Lower lobe of right lung (tissue), 2 donors: ENCODE results near the gene ZNF490. TPM values are rescaled to one million over a fixed set of nuclear protein-coding genes. Genes with fewer than 3 reads are reported as not detected.
"Not testable (repeated sequence)": the region's sequence is repeated elsewhere in the genome, so short reads cannot be mapped to it uniquely, and the experiment has no call there.

ENCODE experiments used
- ATAC-seq, 2 donors: fragments of 200-7000 bp; cut with Tn5 transposase; one replicate each; pipeline ENCODE4 v1.9.1; 2020 to 2022; ENCODE audit warnings: mild to moderate bottlenecking in 2 of 2, moderate library complexity in 2 of 2
- DNase-seq: peaks from one replicate; pipeline ENCODE4 v3.0.0-alpha.2; 2020
- H3K27ac ChIP-seq: fragments of 200-600 bp; one replicate; pipeline ENCODE4 v1.8.0; 2022
- H3K27me3 ChIP-seq: fragments of 200-600 bp; one replicate; pipeline ENCODE4 v1.8.0; 2022; ENCODE audit warnings: low read depth
- H3K36me3 ChIP-seq: fragments of 200-600 bp; one replicate; pipeline ENCODE4 v1.8.0; 2022; ENCODE audit warnings: mild to moderate bottlenecking
- H3K4me1 ChIP-seq: fragments of 200-600 bp; one replicate; pipeline ENCODE4 v1.8.0; 2022
- H3K4me3 ChIP-seq: fragments of 200-600 bp; one replicate; pipeline ENCODE4 v1.8.0; 2022; ENCODE audit warnings: mild to moderate bottlenecking
- H3K9me3 ChIP-seq: fragments of 200-600 bp; one replicate; pipeline ENCODE4 v1.8.0; 2022
- intact Hi-C: fragments of 100-400 bp; cut with DNase I; formaldehyde crosslinking; loops from one replicate; pipeline ENCODE4 v1.11.0; 2022
- total RNA-seq: library from RNA; stranded (reverse); fragmentation: NEBNext Ultra II Directional; extraction: Animal tissue kit (Norgen Biotek cat#: 25700); gene quantifications from one replicate; pipeline ENCODE4 v1.2.1, GENCODE V29; 2021
- TF ChIP-seq, protein P1 (sequence below): fragments of 200-600 bp; IDR thresholded peaks from one replicate; pipeline ENCODE4 v1.8.0; 2022; ENCODE audit warnings: antibody characterized with exemption, mild to moderate bottlenecking
- donor health status: DM: no; HTN: yes; CAD: no; lungs with severe emphysema.

The ZNF490 gene
- total RNA-seq, 1 donor from 2014 or later = 10.3 TPM

DNA sequence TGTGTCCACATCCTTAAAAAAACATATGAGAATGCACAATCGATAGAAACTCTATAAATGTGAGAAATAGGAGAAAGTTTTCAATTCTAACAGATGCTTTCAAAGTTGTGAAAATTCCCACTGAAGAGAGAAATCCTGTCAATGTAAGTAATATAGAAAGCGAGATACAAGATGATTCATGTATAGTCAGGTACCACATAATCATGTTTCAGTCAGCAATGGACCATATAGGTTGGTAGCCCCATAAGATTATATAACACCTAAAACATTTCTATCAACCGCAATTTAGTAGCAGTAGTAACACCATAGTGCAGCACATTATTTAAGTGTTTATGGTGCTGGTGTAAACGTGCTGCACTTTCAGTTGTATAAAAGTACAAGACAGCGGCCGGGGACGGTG, 18.6 kb upstream of the ZNF490 start:
- H3K27ac ChIP-seq = no peak overlapping the region
- H3K4me3 ChIP-seq = no peak overlapping the region
- DNase-seq = no peak
- no peaks in the 10 kb centered on the region for H3K27me3 ChIP-seq
- H3K4me1 ChIP-seq = no peaks in the 10 kb centered on the region
- intact Hi-C loops = no loop called here
- H3K36me3 ChIP-seq = peaks cover 70% of the 10 kb centered on the region
- TF ChIP-seq, protein P1, sequence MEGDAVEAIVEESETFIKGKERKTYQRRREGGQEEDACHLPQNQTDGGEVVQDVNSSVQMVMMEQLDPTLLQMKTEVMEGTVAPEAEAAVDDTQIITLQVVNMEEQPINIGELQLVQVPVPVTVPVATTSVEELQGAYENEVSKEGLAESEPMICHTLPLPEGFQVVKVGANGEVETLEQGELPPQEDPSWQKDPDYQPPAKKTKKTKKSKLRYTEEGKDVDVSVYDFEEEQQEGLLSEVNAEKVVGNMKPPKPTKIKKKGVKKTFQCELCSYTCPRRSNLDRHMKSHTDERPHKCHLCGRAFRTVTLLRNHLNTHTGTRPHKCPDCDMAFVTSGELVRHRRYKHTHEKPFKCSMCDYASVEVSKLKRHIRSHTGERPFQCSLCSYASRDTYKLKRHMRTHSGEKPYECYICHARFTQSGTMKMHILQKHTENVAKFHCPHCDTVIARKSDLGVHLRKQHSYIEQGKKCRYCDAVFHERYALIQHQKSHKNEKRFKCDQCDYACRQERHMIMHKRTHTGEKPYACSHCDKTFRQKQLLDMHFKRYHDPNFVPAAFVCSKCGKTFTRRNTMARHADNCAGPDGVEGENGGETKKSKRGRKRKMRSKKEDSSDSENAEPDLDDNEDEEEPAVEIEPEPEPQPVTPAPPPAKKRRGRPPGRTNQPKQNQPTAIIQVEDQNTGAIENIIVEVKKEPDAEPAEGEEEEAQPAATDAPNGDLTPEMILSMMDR = no peak
- peaks cover 26% of the 10 kb centered on the region for H3K9me3 ChIP-seq
- ATAC-seq = no peak

DNA sequence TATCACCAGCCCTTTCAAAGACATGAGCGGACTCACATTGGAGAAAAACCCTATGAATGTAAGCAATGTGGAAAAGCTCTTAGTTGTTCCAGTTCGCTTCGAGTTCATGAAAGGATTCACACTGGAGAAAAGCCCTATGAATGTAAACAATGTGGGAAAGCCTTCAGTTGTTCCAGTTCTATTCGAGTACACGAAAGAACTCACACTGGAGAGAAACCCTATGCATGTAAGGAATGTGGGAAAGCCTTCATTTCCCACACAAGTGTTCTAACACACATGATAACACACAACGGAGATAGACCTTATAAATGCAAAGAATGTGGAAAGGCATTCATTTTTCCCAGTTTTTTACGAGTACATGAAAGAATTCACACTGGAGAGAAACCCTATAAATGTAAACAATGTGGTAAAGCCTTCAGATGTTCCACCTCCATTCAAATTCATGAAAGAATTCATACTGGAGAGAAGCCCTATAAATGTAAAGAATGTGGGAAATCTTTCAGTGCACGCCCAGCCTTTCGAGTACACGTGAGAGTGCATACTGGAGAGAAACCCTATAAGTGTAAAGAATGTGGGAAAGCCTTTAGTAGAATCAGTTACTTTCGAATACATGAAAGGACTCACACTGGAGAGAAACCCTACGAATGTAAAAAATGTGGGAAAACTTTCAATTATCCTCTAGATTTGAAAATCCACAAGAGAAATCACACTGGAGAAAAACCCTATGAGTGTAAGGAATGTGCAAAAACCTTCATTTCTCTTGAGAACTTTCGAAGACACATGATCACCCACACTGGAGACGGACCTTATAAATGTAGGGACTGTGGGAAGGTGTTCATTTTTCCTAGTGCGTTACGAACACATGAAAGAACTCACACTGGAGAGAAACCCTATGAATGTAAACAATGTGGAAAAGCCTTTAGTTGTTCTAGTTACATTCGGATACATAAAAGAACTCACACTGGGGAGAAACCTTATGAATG, 17.7 kb upstream of the ZNF490 start:
- H3K27ac ChIP-seq = no peak overlapping the region
- H3K4me3 ChIP-seq = no peak overlapping the region
- no peaks in the 10 kb centered on the region for H3K4me1 ChIP-seq
- TF ChIP-seq, protein P1 = no peak
- ATAC-seq (no peak), DNase-seq (no peak)
- intact Hi-C loops = no loop called here
- peaks cover 79% of the 10 kb centered on the region for H3K36me3 ChIP-seq
- H3K27me3 ChIP-seq = no peaks in the 10 kb centered on the region
- peaks cover 26% of the 10 kb centered on the region for H3K9me3 ChIP-seq

DNA sequence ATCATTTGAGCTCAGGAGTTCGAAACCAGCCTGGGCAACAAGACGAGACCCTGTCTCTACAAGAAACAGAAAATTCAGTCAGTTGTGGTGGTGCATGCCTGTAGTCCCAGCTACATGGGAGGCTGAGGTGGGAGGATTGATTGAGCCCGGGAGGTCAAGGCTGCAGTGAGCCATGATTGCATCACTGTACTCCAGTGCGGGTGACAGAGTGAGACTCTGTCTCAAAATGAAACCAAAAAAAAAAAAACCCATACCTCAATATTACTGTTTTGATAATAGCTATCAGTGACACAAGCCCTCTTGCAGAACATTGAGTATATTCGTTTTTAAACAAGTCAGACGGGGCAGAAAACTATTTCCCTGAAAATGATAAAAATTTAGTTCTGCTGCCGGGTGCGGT, 16.3 kb upstream of the ZNF490 start:
- ATAC-seq = no peak
- H3K4me3 ChIP-seq = no peak overlapping the region
- peaks cover 26% of the 10 kb centered on the region for H3K9me3 ChIP-seq
- H3K27ac ChIP-seq = no peak overlapping the region
- TF ChIP-seq, protein P1 = no peak
- no peaks in the 10 kb centered on the region for H3K4me1 ChIP-seq
- H3K27me3 ChIP-seq = no peaks in the 10 kb centered on the region
- no peak for DNase-seq
- intact Hi-C loops = no loop called here
- peaks cover 81% of the 10 kb centered on the region for H3K36me3 ChIP-seq

DNA sequence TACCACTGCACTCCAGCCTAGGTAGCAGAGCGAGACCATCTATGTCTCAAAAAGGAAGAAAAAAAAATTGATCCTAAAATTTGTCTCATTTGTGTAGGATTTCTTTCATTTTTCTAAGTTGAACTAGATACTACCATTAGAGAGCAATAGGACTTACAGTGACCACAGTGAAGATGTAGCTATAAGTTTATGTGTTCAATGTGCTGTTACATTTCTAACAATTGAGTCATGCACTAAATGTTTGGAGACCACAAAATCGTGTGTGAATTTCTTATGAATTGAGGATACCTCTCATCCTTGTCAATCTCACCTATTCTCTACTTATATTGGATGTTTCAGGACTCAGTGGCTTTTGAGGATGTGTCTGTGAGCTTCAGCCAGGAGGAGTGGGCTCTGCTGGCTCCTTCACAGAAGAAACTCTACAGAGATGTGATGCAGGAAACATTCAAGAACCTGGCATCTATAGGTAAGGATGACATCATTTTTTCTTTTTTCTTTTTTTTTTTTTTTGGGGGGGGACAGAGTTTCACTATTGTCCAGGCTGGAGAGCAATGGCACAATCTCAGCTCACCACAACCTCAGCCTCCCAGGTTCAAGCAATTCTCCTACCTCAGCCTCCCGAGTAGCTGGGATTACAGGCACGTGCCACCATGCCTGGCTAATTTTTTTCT, 12.9 kb upstream of the ZNF490 start:
- Histone ChIP-seq H3K36me3 (peaks cover 75% of the 10 kb centered on the region), H3K4me1 (peaks cover 4% of the 10 kb centered on the region), H3K9me3 (peaks cover 16% of the 10 kb centered on the region), H3K27me3 (no peaks in the 10 kb centered on the region), H3K27ac (no peak overlapping the region), H3K4me3 (no peak overlapping the region)
- ATAC-seq (no peak), DNase-seq (no peak)
- intact Hi-C loops = no loop called here
- TF ChIP-seq, protein P1 = no peak

DNA sequence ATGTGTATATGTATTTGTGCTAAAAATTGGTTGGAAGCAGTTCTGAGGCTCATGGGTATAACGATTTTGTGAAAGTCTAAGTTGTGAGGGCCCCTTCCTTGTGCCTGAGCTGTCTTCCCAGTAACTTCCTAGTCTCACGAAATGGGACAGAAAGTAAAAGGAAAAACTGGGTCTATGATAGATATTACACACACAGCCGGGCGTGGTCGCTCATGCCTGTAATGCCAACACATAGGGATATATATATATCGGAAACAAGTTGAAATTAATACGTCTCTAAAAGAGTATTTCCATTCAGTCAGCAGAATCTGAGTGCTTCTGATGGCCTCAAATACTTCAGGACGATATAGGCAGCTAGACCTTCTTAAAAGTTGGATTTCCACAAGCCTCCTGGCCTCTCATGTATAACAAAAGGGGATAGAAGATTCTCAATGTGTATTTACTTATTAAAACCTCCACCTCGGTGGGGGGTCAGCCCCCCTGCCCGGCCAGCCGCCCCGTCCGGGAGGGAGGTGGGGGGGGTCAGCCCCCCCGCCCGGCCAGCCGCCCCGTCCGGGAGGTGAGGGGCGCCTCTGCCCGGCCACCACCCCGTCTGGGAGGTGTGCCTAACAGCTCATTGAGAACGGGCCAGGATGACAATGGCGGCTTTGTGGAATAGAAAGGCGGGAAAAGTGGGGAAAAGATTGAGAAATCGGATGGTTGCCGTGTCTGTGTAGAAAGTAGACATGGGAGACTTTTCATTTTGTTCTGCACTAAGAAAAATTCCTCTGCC, 10.8 kb upstream of the ZNF490 start:
- intact Hi-C loops, DNase-seq, ATAC-seq, H3K27ac ChIP-seq, H3K4me3 ChIP-seq, H3K27me3 ChIP-seq, H3K9me3 ChIP-seq: not testable (repeated sequence)
- H3K36me3 ChIP-seq = peaks cover 55% of the 10 kb centered on the region
- H3K4me1 ChIP-seq = peaks cover 24% of the 10 kb centered on the region
